Uterus (tissue), 4 donors: ENCODE measurements around the gene EIF3A. TPM values are rescaled to one million over a fixed set of nuclear protein-coding genes. Genes with fewer than 3 reads are reported as not detected.
A peak's percentile ranks its signal among the peaks of the same experiment; 100 is the strongest.
"Not testable (repeated sequence)": the region's sequence is repeated elsewhere in the genome, so short reads cannot be mapped to it uniquely, and the experiment has no call there.

ENCODE experiments used
- DNase-seq, 2 donors: peaks; one replicate each; pipeline ENCODE4 v3.0.0-alpha.2; 2019 to 2020
- H3K27ac ChIP-seq, 2 donors: fragments of 200-600 bp; sonication (generic); 1 replicate in 1 of 2; 2 replicates in 1 of 2; pipeline ENCODE4 v1.5.1; 2016 to 2018
- H3K27me3 ChIP-seq, 2 donors: fragments of 200-600 bp; sonication (generic); one replicate each; pipeline ENCODE4 v1.5.1; 2018 to 2019; ENCODE audit warnings: control low read depth in 1 of 2
- H3K36me3 ChIP-seq, 2 donors: fragments of 200-600 bp; sonication (generic); one replicate each; pipeline ENCODE4 v1.5.1; 2019; ENCODE audit warnings: control low read depth in 1 of 2
- H3K4me1 ChIP-seq, 2 donors: fragments of 200-600 bp; sonication (generic); one replicate each; pipeline ENCODE4 v1.5.1; 2018 to 2019; ENCODE audit warnings: control low read depth in 1 of 2
- H3K4me3 ChIP-seq, 2 donors: fragments of 200-600 bp; sonication (generic); 1 replicate in 1 of 2; 2 replicates in 1 of 2; pipeline ENCODE4 v1.5.1; 2018 to 2019; ENCODE audit warnings: mild to moderate bottlenecking in 1 of 2
- H3K9me3 ChIP-seq, 2 donors: fragments of 200-600 bp; sonication (generic); one replicate each; pipeline ENCODE4 v1.5.1; 2019; ENCODE audit warnings: control low read depth in 1 of 2
- CTCF ChIP-seq, 4 experiments: fragments of 200-600 bp in 2 of 4; fragments of 450-650 bp in 2 of 4; sonication (generic) in 2 of 4; IDR thresholded peaks; one replicate each; pipeline ENCODE4 v1.5.1; 2016 to 2019; ENCODE audit warnings: antibody characterized with exemption in 4 of 4, mild to moderate bottlenecking in 2 of 4, moderate library complexity in 1 of 4
- POLR2A ChIP-seq, 2 donors: fragments of 450-650 bp; IDR thresholded peaks; one replicate each; pipeline ENCODE4 v1.6.1; 2016; ENCODE audit warnings: antibody characterized with exemption in 2 of 2, mild to moderate bottlenecking in 1 of 2, moderate library complexity in 1 of 2
- intact Hi-C: fragments of 100-400 bp; cut with DNase I; formaldehyde crosslinking; loops from one replicate; pipeline ENCODE4 v1.15.1; 2023; ENCODE audit warnings: low total_unique reads
- total RNA-seq, 4 donors: library from RNA; depleted of rRNA in 3 of 4; stranded (reverse); fragments of >200 nt in 3 of 4; gene quantifications; one replicate each; pipeline versions ENCODE4 v1.1.0 to v1.2.4, GENCODE V29; 2014 to 2023
- donor health status: DM: yes; HTN: yes; CAD: no.

EIF3A gene
- total RNA-seq, 4 donors from 2014 or later, result 54.3 to 144 (median 89.2) TPM

- H3K36me3 ChIP-seq, result no peaks in the 10 kb centered on the region
- intact Hi-C loops, result no loop called here
- DNase-seq, result peak in 1 of 2 donors; percentile 36
- peaks cover 0 to 9% of the 10 kb centered on the region in 2 donors for H3K4me1 ChIP-seq
- no peaks in the 10 kb centered on the region for H3K27me3 ChIP-seq
- peak overlapping the region in 1 of 2 donors; percentile 23 for H3K27ac ChIP-seq
- H3K9me3 ChIP-seq, result no peaks in the 10 kb centered on the region
- no peak overlapping the region for H3K4me3 ChIP-seq
- TF ChIP-seq POLR2A (IDR thresholded peaks at IDR 0.05), result no peak
- no peak for TF ChIP-seq CTCF (IDR thresholded peaks at IDR 0.05)
Measured at GRCh38 chr10:119100434-119101238, 20.0 kb upstream of the EIF3A start.

GRCh38 chr10:119098576-119098975 lies 18.0 kb upstream of the EIF3A start:
- no peak overlapping the region for H3K27ac ChIP-seq
- H3K9me3 ChIP-seq, result no peaks in the 10 kb centered on the region
- no peak overlapping the region for H3K4me3 ChIP-seq
- no peaks in the 10 kb centered on the region for H3K4me1 ChIP-seq
- no peaks in the 10 kb centered on the region for H3K27me3 ChIP-seq
- TF ChIP-seq CTCF (IDR thresholded peaks at IDR 0.05) (no peak), POLR2A (IDR thresholded peaks at IDR 0.05) (no peak)
- intact Hi-C loops, result no loop called here
- no peaks in the 10 kb centered on the region for H3K36me3 ChIP-seq
- no peak for DNase-seq

GRCh38 chr10:119096641-119097415 lies 16.2 kb upstream of the EIF3A start:
- H3K27me3 ChIP-seq, H3K27ac ChIP-seq, H3K36me3 ChIP-seq, H3K4me1 ChIP-seq, DNase-seq, H3K4me3 ChIP-seq, intact Hi-C loops, H3K9me3 ChIP-seq: not testable (repeated sequence)

- no peak for DNase-seq
- no peak overlapping the region for H3K27ac ChIP-seq
- intact Hi-C loops, result no loop called here
- H3K9me3 ChIP-seq, result no peaks in the 10 kb centered on the region
- H3K4me3 ChIP-seq, result no peak overlapping the region
- no peaks in the 10 kb centered on the region for H3K36me3 ChIP-seq
- TF ChIP-seq CTCF (IDR thresholded peaks at IDR 0.05), result no peak
- H3K27me3 ChIP-seq, result no peaks in the 10 kb centered on the region
- H3K4me1 ChIP-seq, result no peaks in the 10 kb centered on the region
Measured at GRCh38 chr10:119095640-119096039, 15.0 kb upstream of the EIF3A start.

- Histone ChIP-seq H3K27ac (no peak overlapping the region), H3K4me1 (no peaks in the 10 kb centered on the region), H3K9me3 (no peaks in the 10 kb centered on the region), H3K36me3 (no peaks in the 10 kb centered on the region), H3K4me3 (no peak overlapping the region), H3K27me3 (no peaks in the 10 kb centered on the region)
- DNase-seq, result no peak
- TF ChIP-seq CTCF (IDR thresholded peaks at IDR 0.05) (no peak), POLR2A (IDR thresholded peaks at IDR 0.05) (no peak)
- intact Hi-C loops, result no loop called here
Measured at GRCh38 chr10:119090968-119091367, 10.4 kb upstream of the EIF3A start.
